H7 (cell line): Measurements from ENCODE around the gene CLDN7. TPM values are rescaled to one million over a fixed set of nuclear protein-coding genes. Genes with fewer than 3 reads are reported as not detected.
A peak's percentile ranks its signal among the peaks of the same experiment; 100 is the strongest.

Experiments
- DNase-seq: peaks from one replicate; pipeline ENCODE4 v3.0.0; 2012
- H3K27me3 ChIP-seq: 2 replicates; pipeline ENCODE4 v1.6.0; 2011; ENCODE audit warnings: mild to moderate bottlenecking, low read length; ENCODE audit not compliant: control insufficient read depth, insufficient read depth
- H3K36me3 ChIP-seq: replicated peaks from 2 replicates; pipeline ENCODE4 v1.5.1; 2011; ENCODE audit warnings: low read length; ENCODE audit not compliant: control insufficient read depth, insufficient read depth
- H3K4me3 ChIP-seq: 2 replicates; pipeline ENCODE4 v1.5.1; 2011; ENCODE audit warnings: low read depth, mild to moderate bottlenecking, control low read depth, low read length, moderate library complexity; ENCODE audit not compliant: insufficient read depth
- total RNA-seq: library from RNA; depleted of rRNA; stranded (reverse); fragments of >200 nt; shearing (Covaris generic); gene quantifications from 2 replicates; pipeline ENCODE4 v1.2.3, GENCODE V29; 2014; rRNA removed

The CLDN7 gene
- 30.8 and 40.8 TPM in 2 replicates for total RNA-seq

GRCh38 chr17:7262192-7262934 is at the start of gene CLDN7:
Gene CLDN7, minus strand, starts transcription at chr17:7262478. Its CDS starts 435 bp downstream, at chr17:7262043.
- peaks cover 12% of the 10 kb centered on the region for H3K36me3 ChIP-seq
- H3K27me3 ChIP-seq, result peaks cover 22% of the 10 kb centered on the region; the same call in 1 of the 2 replicates
- H3K4me3 ChIP-seq, result peak within 1 kb of the TSS; percentile 79
- peak; percentile 99 for DNase-seq

GRCh38 chr17:7311110-7311705 is 48.9 kb upstream of the CLDN7 start:
- no peak for DNase-seq
- Histone ChIP-seq H3K27me3 (no peaks in the 10 kb centered on the region), H3K4me3 (no peak overlapping the region), H3K36me3 (peaks cover 34% of the 10 kb centered on the region)

- peaks cover 34% of the 10 kb centered on the region for H3K36me3 ChIP-seq
- H3K4me3 ChIP-seq, result no peak overlapping the region
- H3K27me3 ChIP-seq, result no peaks in the 10 kb centered on the region
- DNase-seq, result no peak
These were observed 47.4 kb upstream of the CLDN7 start for GRCh38 chr17:7309628-7310027.

GRCh38 chr17:7308625-7309433 is 46.6 kb upstream of the CLDN7 start:
- Histone ChIP-seq H3K27me3 (no peaks in the 10 kb centered on the region), H3K36me3 (peaks cover 32% of the 10 kb centered on the region), H3K4me3 (peak overlapping the region; percentile 90)
- DNase-seq, result peak; percentile 88

- DNase-seq, result peak; percentile 87
- Histone ChIP-seq H3K4me3 (peak overlapping the region; percentile 90), H3K27me3 (no peaks in the 10 kb centered on the region), H3K36me3 (peaks cover 31% of the 10 kb centered on the region)
These were observed 45.7 kb upstream of the CLDN7 start for GRCh38 chr17:7307686-7308624.

- H3K36me3 ChIP-seq, result peaks cover 24% of the 10 kb centered on the region
- H3K27me3 ChIP-seq, result no peaks in the 10 kb centered on the region
- peak within 1 kb of the TSS; percentile 90 for H3K4me3 ChIP-seq
- peak; percentile 99 for DNase-seq
These were observed 44.8 kb upstream of the CLDN7 start, which contains the start of gene EIF5A for GRCh38 chr17:7306911-7307685. Gene EIF5A, plus strand, starts transcription at chr17:7307628. Its CDS starts 2,008 bp downstream, at chr17:7309636.

GRCh38 chr17:7304179-7304578 is 41.9 kb upstream of the CLDN7 start:
- Histone ChIP-seq H3K27me3 (peaks cover 2% of the 10 kb centered on the region; the same call in 1 of the 2 replicates), H3K4me3 (no peak overlapping the region), H3K36me3 (peaks cover under 1% of the 10 kb centered on the region; the same call in 1 of the 2 replicates)
- DNase-seq, result no peak

GRCh38 chr17:7296189-7296861 is 34.0 kb upstream of the CLDN7 start:
- DNase-seq, result peak; percentile 96
- H3K36me3 ChIP-seq, result no peaks in the 10 kb centered on the region
- no peak overlapping the region; the same call in 1 of the 2 replicates for H3K4me3 ChIP-seq
- peaks cover 40% of the 10 kb centered on the region for H3K27me3 ChIP-seq

- H3K36me3 ChIP-seq, result no peaks in the 10 kb centered on the region
- peaks cover 43% of the 10 kb centered on the region for H3K27me3 ChIP-seq
- DNase-seq, result no peak
- peak overlapping the region; percentile 53; the same call in 1 of the 2 replicates for H3K4me3 ChIP-seq
These were observed 33.2 kb upstream of the CLDN7 start for GRCh38 chr17:7295230-7296180.

- Histone ChIP-seq H3K27me3 (peaks cover 43% of the 10 kb centered on the region), H3K4me3 (peak within 1 kb of the TSS; percentile 53), H3K36me3 (no peaks in the 10 kb centered on the region)
- DNase-seq, result peak; percentile 100
These were observed 32.4 kb upstream of the CLDN7 start, which contains the start of gene YBX2 for GRCh38 chr17:7294614-7295153. Gene YBX2, minus strand, starts transcription at chr17:7294639. Its CDS starts 139 bp downstream, at chr17:7294500.

- Histone ChIP-seq H3K4me3 (peak overlapping the region; percentile 41), H3K27me3 (peaks cover 43% of the 10 kb centered on the region), H3K36me3 (no peaks in the 10 kb centered on the region)
- peak; percentile 95 for DNase-seq
These were observed 31.7 kb upstream of the CLDN7 start for GRCh38 chr17:7293816-7294613.
